ENCODE data around the gene LNX2.

Gene LNX2

GRCh38 chr13:27535546-27535945 is 84.8 kb downstream of the LNX2 start:
- no peaks in the 10 kb centered on the region for H3K9me3 ChIP-seq (ENCODE audit: control insufficient read depth, low read length)
- H3K4me1 ChIP-seq (ENCODE audit: control insufficient read depth, insufficient read depth, low read length): peaks cover 9% of the 10 kb centered on the region
- H3K36me3 ChIP-seq (ENCODE audit: control insufficient read depth, insufficient read depth, low read length): no peaks in the 10 kb centered on the region
- no peaks in the 10 kb centered on the region for H3K27me3 ChIP-seq (ENCODE audit: control insufficient read depth, insufficient read depth, low read length)
- no peak overlapping the region for H3K9ac ChIP-seq (ENCODE audit: low read length)
- no peak overlapping the region for H3K4me3 ChIP-seq (ENCODE audit: low read length)

DNA sequence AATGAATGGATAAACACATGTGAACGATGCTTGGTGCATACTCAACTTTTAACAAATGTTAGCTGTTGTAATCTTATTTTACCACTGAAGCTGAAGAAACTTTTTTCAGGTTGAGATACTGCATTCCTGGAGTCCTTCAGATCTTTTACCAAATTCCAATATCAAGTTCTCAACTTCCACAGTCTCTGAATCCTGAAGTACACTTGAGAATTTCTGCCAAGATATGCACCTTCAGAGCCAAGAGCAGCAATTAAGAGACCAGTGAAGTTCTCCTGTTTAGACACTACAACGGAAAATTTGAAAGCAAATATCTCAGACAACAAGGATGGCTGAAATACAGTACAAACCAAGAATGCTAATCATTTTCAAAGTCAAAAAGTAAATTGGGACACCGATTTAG is 85.3 kb downstream of the LNX2 start:
- no peaks in the 10 kb centered on the region for H3K27me3 ChIP-seq (ENCODE audit: control insufficient read depth, insufficient read depth, low read length)
- no peak overlapping the region for H3K4me3 ChIP-seq (ENCODE audit: low read length)
- no peak overlapping the region for H3K9ac ChIP-seq (ENCODE audit: low read length)
- peaks cover 9% of the 10 kb centered on the region for H3K4me1 ChIP-seq (ENCODE audit: control insufficient read depth, insufficient read depth, low read length)
- no peaks in the 10 kb centered on the region for H3K9me3 ChIP-seq (ENCODE audit: control insufficient read depth, low read length)
- H3K36me3 ChIP-seq (ENCODE audit: control insufficient read depth, insufficient read depth, low read length): no peaks in the 10 kb centered on the region

GRCh38 chr13:27534108-27534980 is 86.0 kb downstream of the LNX2 start:
- H3K4me1 ChIP-seq (ENCODE audit: control insufficient read depth, insufficient read depth, low read length): peaks cover 9% of the 10 kb centered on the region
- no peaks in the 10 kb centered on the region for H3K9me3 ChIP-seq (ENCODE audit: control insufficient read depth, low read length)
- no peaks in the 10 kb centered on the region for H3K36me3 ChIP-seq (ENCODE audit: control insufficient read depth, insufficient read depth, low read length)
- H3K4me3 ChIP-seq (ENCODE audit: low read length): no peak overlapping the region
- no peak overlapping the region for H3K9ac ChIP-seq (ENCODE audit: low read length)
- no peaks in the 10 kb centered on the region for H3K27me3 ChIP-seq (ENCODE audit: control insufficient read depth, insufficient read depth, low read length)

DNA sequence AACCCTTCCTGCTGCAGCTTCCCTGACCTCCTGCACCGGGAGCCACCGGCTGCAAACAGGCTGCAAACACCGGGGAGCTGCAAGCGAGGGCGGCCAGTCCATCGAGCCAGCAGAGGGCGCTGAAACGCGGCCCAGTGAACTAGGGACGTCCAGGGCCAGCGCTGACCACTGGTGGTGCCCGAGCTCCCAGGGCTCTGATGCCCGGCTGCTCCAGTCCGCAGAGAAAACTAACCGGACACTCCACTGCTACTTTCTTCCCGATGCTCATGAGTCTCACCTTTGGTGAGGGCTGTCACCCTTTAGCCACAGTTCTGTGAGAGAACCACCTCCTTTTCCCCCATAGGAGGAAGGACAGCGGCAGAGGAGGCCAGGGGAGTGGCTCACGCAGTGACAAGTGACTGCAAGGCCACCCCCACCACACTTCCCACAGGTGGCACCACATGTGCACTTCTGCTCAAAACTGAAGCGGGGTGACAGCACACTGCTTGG is 87.1 kb downstream of the LNX2 start:
- H3K9ac ChIP-seq (ENCODE audit: low read length): peak overlapping the region; percentile 40

GRCh38 chr13:27528908-27529307 is 91.4 kb downstream of the LNX2 start:
- Histone ChIP-seq H3K36me3 (ENCODE audit: control insufficient read depth, insufficient read depth, low read length) (no peaks in the 10 kb centered on the region), H3K9me3 (ENCODE audit: control insufficient read depth, low read length) (no peaks in the 10 kb centered on the region), H3K9ac (ENCODE audit: low read length) (no peak overlapping the region), H3K27me3 (ENCODE audit: control insufficient read depth, insufficient read depth, low read length) (no peaks in the 10 kb centered on the region), H3K4me1 (ENCODE audit: control insufficient read depth, insufficient read depth, low read length) (peaks cover 9% of the 10 kb centered on the region), H3K4me3 (ENCODE audit: low read length) (no peak overlapping the region)

More for the DNA sequence above, 87.1 kb downstream of the LNX2 start:
- Histone ChIP-seq H3K4me1 (ENCODE audit: control insufficient read depth, insufficient read depth, low read length) (peaks cover 9% of the 10 kb centered on the region), H3K27me3 (ENCODE audit: control insufficient read depth, insufficient read depth, low read length) (no peaks in the 10 kb centered on the region), H3K4me3 (ENCODE audit: low read length) (no peak overlapping the region), H3K9me3 (ENCODE audit: control insufficient read depth, low read length) (no peaks in the 10 kb centered on the region), H3K36me3 (ENCODE audit: control insufficient read depth, insufficient read depth, low read length) (no peaks in the 10 kb centered on the region)

GRCh38 chr13:27526516-27526915 is 93.8 kb downstream of the LNX2 start:
- Histone ChIP-seq H3K9me3 (ENCODE audit: control insufficient read depth, low read length) (no peaks in the 10 kb centered on the region), H3K4me1 (ENCODE audit: control insufficient read depth, insufficient read depth, low read length) (no peaks in the 10 kb centered on the region), H3K9ac (ENCODE audit: low read length) (no peak overlapping the region), H3K27me3 (ENCODE audit: control insufficient read depth, insufficient read depth, low read length) (no peaks in the 10 kb centered on the region), H3K36me3 (ENCODE audit: control insufficient read depth, insufficient read depth, low read length) (no peaks in the 10 kb centered on the region), H3K4me3 (ENCODE audit: low read length) (no peak overlapping the region)

- Histone ChIP-seq H3K9me3 (ENCODE audit: control insufficient read depth, low read length) (no peaks in the 10 kb centered on the region), H3K27me3 (ENCODE audit: control insufficient read depth, insufficient read depth, low read length) (no peaks in the 10 kb centered on the region), H3K9ac (ENCODE audit: low read length) (no peak overlapping the region), H3K4me3 (ENCODE audit: low read length) (no peak overlapping the region), H3K36me3 (ENCODE audit: control insufficient read depth, insufficient read depth, low read length) (no peaks in the 10 kb centered on the region), H3K4me1 (ENCODE audit: control insufficient read depth, insufficient read depth, low read length) (no peaks in the 10 kb centered on the region)
Measured at GRCh38 chr13:27524981-27525975, 95.1 kb downstream of the LNX2 start.

GRCh38 chr13:27523346-27524073 is 96.8 kb downstream of the LNX2 start:
- Histone ChIP-seq H3K9me3 (ENCODE audit: control insufficient read depth, low read length) (no peaks in the 10 kb centered on the region), H3K36me3 (ENCODE audit: control insufficient read depth, insufficient read depth, low read length) (no peaks in the 10 kb centered on the region), H3K27me3 (ENCODE audit: control insufficient read depth, insufficient read depth, low read length) (peaks cover 4% of the 10 kb centered on the region), H3K9ac (ENCODE audit: low read length) (no peak overlapping the region), H3K4me1 (ENCODE audit: control insufficient read depth, insufficient read depth, low read length) (no peaks in the 10 kb centered on the region), H3K4me3 (ENCODE audit: low read length) (no peak overlapping the region)

DNA sequence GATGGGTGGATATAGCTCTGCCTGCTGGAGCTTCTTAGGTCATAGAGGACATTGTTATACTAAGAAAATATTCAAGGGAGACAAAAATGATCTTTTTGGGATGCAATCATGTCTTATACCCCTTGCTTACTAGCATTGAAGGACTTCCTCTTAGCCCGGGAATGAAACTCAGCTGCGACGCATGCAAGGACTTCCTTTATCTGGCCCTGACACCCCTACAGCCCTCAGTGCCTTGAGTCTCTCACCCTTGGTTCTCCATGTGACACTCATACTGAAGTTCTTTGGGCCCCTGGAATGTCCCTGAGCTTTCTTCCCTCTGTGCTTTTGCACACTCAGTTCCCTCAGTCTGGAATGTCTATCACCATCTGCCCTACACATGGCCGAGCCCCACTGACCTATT is 97.5 kb downstream of the LNX2 start:
- Histone ChIP-seq H3K4me1 (ENCODE audit: control insufficient read depth, insufficient read depth, low read length) (no peaks in the 10 kb centered on the region), H3K27me3 (ENCODE audit: control insufficient read depth, insufficient read depth, low read length) (peaks cover 4% of the 10 kb centered on the region), H3K4me3 (ENCODE audit: low read length) (no peak overlapping the region), H3K9me3 (ENCODE audit: control insufficient read depth, low read length) (no peaks in the 10 kb centered on the region), H3K36me3 (ENCODE audit: control insufficient read depth, insufficient read depth, low read length) (no peaks in the 10 kb centered on the region), H3K9ac (ENCODE audit: low read length) (no peak overlapping the region)

DNA sequence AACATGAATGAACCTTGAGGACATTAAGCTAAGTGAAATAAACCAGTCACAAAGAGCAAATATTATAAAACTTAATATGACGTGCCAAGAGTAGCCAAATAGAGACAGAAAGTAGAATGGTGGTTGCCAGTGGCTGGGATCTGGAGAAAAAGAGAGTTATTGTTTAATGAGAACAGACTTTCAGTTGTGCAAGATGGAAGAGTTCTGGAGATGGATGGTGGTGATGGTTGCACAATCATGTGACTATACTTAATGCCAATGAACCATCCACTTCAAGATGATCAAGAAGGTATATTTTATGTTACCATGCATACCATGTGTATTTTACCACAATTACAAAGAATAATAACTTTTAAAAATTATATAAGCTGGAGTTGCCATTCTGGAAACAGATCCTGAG is 104.2 kb downstream of the LNX2 start:
- Histone ChIP-seq H3K9me3 (ENCODE audit: control insufficient read depth, low read length) (no peaks in the 10 kb centered on the region), H3K4me1 (ENCODE audit: control insufficient read depth, insufficient read depth, low read length) (no peaks in the 10 kb centered on the region), H3K9ac (ENCODE audit: low read length) (no peak overlapping the region), H3K4me3 (ENCODE audit: low read length) (no peak overlapping the region), H3K36me3 (ENCODE audit: control insufficient read depth, insufficient read depth, low read length) (no peaks in the 10 kb centered on the region), H3K27me3 (ENCODE audit: control insufficient read depth, insufficient read depth, low read length) (peaks cover 4% of the 10 kb centered on the region)

- Histone ChIP-seq H3K27me3 (ENCODE audit: control insufficient read depth, insufficient read depth, low read length) (no peaks in the 10 kb centered on the region), H3K4me3 (ENCODE audit: low read length) (no peak overlapping the region), H3K4me1 (ENCODE audit: control insufficient read depth, insufficient read depth, low read length) (no peaks in the 10 kb centered on the region), H3K36me3 (ENCODE audit: control insufficient read depth, insufficient read depth, low read length) (no peaks in the 10 kb centered on the region), H3K9me3 (ENCODE audit: control insufficient read depth, low read length) (no peaks in the 10 kb centered on the region), H3K9ac (ENCODE audit: low read length) (no peak overlapping the region)
Measured at GRCh38 chr13:27510082-27510481, 110.2 kb downstream of the LNX2 start.

Measured in mucosa of stomach (tissue), 1 donor.